Erythroblast (primary cell): ENCODE data around the gene FDX1.

Experiments used
- GATA1 ChIP-seq: IDR thresholded peaks from 2 replicates; pipeline ENCODE4 v1.6.1; 2011; ENCODE audit warnings: low read depth, mild to moderate bottlenecking, control low read depth, low read length, moderate library complexity
- POLR2A ChIP-seq: IDR thresholded peaks from 2 replicates; pipeline ENCODE4 v1.6.1; 2011; ENCODE audit warnings: mild to moderate bottlenecking, low read length

- TF ChIP-seq POLR2A (no peak), GATA1 (no peak)
Measured at GRCh38 chr11:110415081-110415480, 14.7 kb upstream of the FDX1 start.
